ENCODE measurements around the gene EFNA4. TPM values are rescaled to one million over a fixed set of nuclear protein-coding genes. Genes with fewer than 3 reads are reported as not detected.

Gene EFNA4
- total and polyA plus RNA-seq, 9 of the 15 experiments (the other 6 are each of a cell fraction or from before 2014, with no cell fraction given): 0.68 to 7.4 (median 6.1) TPM

DNA sequence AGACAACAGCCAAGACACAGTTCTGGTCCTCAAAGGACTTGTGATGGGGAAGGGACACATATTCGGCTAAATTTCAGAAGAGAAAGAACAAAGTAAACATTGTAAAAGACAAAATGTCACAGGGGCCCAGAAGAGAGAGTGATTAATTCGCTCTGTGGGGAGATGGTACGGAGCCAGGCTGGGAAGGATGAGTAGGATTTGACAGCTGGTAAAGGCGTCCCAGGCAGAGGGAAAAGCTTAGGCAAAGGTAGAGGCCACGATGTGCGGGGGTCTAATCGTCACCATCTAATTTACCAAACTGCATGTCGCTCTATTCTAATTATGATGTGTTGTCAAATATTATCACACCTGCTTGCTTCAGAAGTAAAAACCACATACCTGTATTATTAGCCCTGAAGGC is 46.8 kb downstream of the EFNA4 start:
- CTCF ChIA-PET (ENCODE audit: low intra/inter-chr PET ratio): no interaction called here
- Histone ChIP-seq H3K4me1 (replicated peaks in 1 of 2; ENCODE audit: control insufficient read depth in 2 of 2, insufficient read depth in 2 of 2, low read length in 2 of 2) (peaks cover 6 to 8% of the 10 kb centered on the region in 2 experiments; a peak in 4 of 5 replicates), H3K27ac (ENCODE audit: extremely low read depth, low read depth, low read length) (no peak overlapping the region), H3K36me3 (ENCODE audit: control insufficient read depth, insufficient read depth, low read length) (no peaks in the 10 kb centered on the region), H3K9ac (ENCODE audit: insufficient read depth in 1 of 2, low read depth in 2 of 2, low read length in 2 of 2) (no peak overlapping the region), H3K4me2 (ENCODE audit: insufficient read depth, low read length) (no peak overlapping the region), H3K9me3 (replicated peaks; ENCODE audit: control insufficient read depth, insufficient read depth, low read depth, low read length) (no peaks in the 10 kb centered on the region), H3K27me3 (ENCODE audit: control insufficient read depth in 2 of 2, insufficient read depth in 2 of 2, low read length in 2 of 2) (no peaks in the 10 kb centered on the region), H3K4me3 (no peak overlapping the region), H3K79me2 (ENCODE audit: control insufficient read depth, insufficient read depth, low read length) (no peaks in the 10 kb centered on the region), H2AFZ (ENCODE audit: low read depth, low read length) (no peak overlapping the region), H4K20me1 (replicated peaks; ENCODE audit: control insufficient read depth, insufficient read depth, low read length) (no peaks in the 10 kb centered on the region), H3K9me1 (ENCODE audit: control insufficient read depth, insufficient read depth, low read length) (no peaks in the 10 kb centered on the region)
- in situ Hi-C loops (cut with MboI) (no loop called here), intact Hi-C loops (cut with micrococcal nuclease) (loop anchor here (5.0 kb wide), 1 partner anchor 57 kb away; no protein-coding TSS in a partner anchor)
- DNase-seq (ENCODE audit: extremely low read depth in 1 of 4, low spot score in 3 of 4) (no peak), ATAC-seq (no peak), FAIRE-seq (no peak)
- POLR2A ChIA-PET: interaction anchor here (1.2 kb wide), 1 partner anchor 15 kb away, joined by 3 read pairs; no protein-coding TSS in a partner anchor
- no TSS peak for BruUV-seq (replicated peaks)
- no peak for TF ChIP-seq ZNF253 (CRISPR knock-in tag; conservative IDR thresholded peaks at IDR 0.05)
- TF ChIP-seq MED1 (CRISPR knock-in tag; IDR thresholded peaks at IDR 0.05; ENCODE audit: borderline replicate concordance): no peak
- TF ChIP-seq SP2 (IDR thresholded peaks at IDR 0.05; ENCODE audit: extremely low read depth, low read depth, low read length, poor library complexity, severe bottlenecking): no peak
- no peak for TF ChIP-seq TGIF2 (CRISPR knock-in tag; IDR thresholded peaks at IDR 0.05)
- TF ChIP-seq, protein P1, sequence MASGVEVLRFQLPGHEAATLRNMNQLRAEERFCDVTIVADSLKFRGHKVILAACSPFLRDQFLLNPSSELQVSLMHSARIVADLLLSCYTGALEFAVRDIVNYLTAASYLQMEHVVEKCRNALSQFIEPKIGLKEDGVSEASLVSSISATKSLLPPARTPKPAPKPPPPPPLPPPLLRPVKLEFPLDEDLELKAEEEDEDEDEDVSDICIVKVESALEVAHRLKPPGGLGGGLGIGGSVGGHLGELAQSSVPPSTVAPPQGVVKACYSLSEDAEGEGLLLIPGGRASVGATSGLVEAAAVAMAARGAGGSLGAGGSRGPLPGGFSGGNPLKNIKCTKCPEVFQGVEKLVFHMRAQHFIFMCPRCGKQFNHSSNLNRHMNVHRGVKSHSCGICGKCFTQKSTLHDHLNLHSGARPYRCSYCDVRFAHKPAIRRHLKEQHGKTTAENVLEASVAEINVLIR (CRISPR knock-in tag; IDR thresholded peaks at IDR 0.05): no peak
- WGBS (ENCODE audit: insufficient coverage, low coverage, missing lambda C conversion rate): 40% methylated on average over 8 of the region's 8 CpGs

Data from K562 (cell line).